Stimulated activated CD4-positive, alpha-beta T cell treated with anti-CD3 and anti-CD28 coated beads, Interleukin-1b, Interleukin-23, amount 100 ng/mL, for 4 hours (primary cell): ENCODE measurements around the gene SEBOX.
A peak's percentile ranks its signal among the peaks of the same experiment; 100 is the strongest.

Source experiments
- DNase-seq, 2 donors: peaks; one replicate each; pipeline ENCODE4 v3.0.0-alpha.2; 2020; ENCODE audit warnings: low read depth in 2 of 2

The SEBOX gene

DNA sequence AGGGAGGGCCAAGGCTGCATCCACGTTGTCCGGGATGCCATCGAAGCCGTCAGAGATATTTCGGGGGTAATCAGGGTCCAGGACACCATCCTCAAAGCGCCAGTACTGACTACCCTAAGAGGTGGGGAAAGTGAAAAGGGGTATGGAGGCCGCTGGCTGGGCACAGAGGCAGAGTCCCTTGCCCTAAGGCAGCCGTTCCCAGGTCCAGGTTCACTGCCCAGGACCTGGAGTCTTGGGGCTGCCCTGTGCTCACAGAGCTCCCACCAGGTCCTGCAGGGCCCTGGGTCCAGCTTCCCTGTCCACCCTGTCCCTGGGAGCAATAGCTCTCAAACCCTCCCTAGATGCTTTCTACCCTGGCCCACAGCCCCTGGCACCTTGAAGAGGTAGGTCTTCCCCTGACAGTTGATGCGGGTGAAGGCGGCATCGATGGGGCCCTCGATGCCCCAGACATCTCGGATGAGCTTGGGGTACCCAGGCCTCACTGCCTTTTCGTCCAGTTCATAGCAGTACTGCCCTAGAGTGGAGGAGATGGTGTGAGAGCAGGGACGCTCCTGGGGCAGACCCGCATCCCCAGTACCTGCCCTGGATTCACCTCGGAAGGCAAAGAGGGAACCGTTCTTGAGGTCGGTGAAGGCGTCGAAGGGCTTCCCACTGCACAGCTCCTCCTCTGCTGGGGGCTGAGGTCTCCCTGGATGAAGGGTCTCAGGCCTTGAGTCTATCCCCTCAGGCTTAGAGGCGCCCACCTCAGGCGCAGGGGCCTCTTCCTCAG lies 4.1 kb upstream of the SEBOX start:
- no peak for DNase-seq

DNA sequence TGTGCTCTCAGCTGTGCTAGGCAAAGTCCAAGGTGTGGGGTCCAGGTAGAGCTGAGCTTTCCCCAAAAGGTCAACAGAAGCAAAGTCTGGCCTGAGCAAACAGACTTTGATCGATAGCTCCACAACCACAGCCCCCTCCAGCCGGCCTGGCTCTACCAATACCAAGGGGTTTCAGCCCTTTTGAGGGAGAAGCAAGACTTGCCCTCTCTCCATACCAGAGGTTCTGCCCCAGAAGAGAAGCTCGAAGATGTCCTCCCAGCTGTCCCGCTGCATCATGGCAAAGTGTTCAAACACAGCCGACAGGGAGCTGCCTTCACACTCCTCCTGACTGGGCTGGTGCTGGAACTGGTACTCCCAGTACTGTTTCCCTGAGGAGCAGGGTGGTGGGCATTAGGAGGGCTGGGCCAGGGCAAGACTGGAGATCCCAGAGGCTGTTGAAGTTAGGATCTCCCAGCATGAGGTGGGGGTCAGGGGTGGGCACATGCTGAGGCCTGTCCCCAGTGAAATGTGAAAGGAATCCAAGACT lies 3.4 kb upstream of the SEBOX start:
- DNase-seq: no peak

DNA sequence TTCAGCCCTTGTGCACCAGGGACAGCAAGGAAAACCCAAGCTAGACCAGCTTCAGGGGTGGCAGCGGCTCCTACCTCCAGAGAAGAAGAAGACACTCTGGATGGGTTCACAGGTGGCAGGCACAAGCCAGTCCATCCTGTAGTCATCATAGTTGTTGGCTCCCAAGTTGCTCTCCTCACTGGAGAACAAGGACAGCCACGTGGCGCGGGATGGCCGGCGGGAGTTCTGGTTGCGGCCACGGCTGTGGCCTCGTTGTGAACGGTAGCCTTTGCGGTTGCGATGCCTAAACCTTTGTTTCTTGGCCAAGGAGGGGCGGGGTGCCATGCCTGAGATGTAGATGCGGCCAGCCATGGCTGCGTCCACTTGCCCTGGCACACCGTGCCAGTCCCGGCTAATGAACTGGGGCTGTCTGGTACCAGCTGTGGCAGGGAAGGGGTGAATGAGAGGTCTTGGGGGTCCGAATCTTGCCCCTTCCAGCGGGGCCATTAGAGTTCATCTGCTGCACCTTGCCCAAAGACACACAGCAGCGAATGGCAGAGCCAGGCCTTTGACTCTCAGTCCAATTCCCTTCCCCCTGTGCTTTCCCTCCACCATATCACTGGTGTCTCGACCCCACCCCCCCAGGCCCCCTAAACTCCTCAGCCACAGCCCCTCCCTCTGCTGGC lies 2.8 kb upstream of the SEBOX start:
- DNase-seq: no peak

DNA sequence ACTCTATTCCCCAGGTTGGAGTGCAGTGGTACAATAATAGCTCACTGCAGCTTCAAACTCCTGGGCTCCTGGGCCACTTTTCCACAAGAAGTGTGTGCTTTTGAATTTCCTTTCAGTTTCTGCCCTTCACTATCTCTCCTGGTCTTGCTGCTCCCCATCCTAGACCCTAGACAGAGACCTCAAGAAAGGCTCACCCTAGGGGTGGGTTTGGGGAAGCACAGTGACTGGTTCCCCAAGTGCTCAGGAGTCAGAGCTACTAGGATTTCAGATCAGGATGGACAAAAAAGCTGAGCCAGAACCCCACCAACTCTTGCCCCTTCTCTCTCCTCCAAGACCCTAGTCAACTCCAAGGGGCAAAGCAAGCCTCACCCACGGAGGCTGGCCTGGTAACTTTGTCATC lies 1.6 kb upstream of the SEBOX start:
- no peak for DNase-seq

DNA sequence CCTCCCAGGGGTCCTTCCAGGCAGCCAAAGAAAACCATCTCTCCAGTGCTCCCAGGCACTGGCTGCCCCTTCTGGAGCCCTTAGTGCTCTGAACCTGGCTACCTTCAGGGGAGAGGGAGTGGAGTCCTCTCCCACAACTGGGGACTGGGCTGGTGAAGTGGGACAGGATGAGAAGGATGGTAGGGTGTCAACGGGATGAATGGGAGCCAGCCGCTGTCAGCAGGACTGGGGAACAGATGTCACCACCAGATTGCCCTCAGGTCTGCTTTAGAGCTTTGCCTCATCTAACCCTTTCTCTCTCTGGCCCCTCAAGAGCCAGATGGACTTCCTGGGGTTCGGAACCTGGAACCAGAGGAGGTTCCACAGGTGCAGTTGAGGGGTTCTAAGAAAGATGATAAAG lies 488 bp upstream of the SEBOX start:
- no peak for DNase-seq

DNA sequence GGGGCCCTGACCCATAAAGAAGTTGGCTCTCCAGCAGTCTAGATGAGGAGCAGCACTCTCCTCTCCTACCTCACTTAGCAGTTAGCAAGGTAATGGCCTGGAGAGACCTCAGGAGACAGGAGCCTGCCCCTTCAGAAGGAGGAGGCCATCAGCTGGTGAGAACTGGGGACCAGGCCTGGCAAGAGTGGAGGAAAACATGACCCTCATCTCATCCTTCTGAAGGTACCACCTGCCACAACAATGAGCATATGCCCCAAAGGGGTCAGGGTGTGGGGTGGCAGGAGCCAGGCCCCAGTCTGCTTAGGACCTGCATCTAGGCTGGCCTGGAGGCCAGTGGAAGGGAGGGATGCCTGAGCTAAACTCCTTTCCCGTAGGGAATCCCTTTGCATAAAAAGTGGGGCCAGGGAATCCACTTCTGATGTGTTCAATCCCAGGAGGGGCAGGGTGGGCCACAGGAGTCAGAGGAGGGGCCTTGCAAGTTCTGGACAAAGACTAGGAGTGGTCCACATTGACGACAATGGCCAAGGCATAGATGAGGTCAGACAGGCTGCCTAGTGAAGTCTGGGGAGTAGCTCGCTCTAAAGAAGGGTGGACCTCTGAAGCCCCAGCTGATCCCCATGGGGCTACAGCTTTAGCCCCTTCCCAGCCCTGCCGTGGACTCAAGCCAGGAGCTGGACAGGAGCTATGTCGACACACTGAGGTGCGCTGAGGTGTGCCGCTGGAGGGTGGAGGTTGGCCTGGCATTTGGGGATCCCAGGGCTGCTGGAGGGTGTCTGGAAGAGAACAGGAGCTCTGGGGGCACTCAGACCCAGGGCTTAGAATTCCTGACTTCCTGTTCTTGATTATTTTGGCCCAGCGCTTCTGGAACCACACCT lies 986 bp downstream of the SEBOX start:
- DNase-seq: no peak

DNA sequence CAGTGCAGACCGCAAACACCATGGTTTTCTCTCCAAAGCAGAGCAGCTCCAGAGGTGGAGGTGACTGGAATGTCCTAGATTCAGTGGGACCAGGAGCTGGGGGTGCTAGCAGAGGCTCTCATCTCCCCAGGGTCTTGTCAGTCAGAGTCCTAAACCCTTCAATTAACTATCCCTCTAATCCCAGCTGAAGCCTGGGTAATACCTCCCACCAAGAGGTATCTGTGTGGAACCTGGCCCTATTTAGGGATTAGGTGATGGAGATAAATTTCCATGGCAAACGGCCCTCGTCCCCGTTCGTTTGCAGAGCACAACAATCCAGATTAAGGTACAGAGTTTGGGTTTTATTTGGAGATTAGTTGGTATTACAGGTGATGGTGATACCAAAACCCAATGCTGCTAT lies 1.8 kb downstream of the SEBOX start:
- DNase-seq: no peak

DNA sequence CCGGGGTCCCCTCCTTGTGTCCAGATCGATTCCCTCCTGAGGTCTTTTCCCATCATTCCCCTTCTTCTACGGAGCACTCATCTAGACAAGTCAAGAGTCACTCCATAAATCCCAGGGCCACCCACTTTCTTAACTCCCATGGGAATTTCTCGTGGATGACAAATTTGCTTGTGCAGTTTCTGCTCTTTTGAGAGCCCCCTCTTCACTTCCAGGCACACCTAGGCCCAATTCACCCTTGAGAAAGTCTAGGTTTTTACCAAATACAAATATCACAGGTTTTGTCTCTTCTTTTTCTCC lies 7.2 kb downstream of the SEBOX start:
- no peak for DNase-seq

DNA sequence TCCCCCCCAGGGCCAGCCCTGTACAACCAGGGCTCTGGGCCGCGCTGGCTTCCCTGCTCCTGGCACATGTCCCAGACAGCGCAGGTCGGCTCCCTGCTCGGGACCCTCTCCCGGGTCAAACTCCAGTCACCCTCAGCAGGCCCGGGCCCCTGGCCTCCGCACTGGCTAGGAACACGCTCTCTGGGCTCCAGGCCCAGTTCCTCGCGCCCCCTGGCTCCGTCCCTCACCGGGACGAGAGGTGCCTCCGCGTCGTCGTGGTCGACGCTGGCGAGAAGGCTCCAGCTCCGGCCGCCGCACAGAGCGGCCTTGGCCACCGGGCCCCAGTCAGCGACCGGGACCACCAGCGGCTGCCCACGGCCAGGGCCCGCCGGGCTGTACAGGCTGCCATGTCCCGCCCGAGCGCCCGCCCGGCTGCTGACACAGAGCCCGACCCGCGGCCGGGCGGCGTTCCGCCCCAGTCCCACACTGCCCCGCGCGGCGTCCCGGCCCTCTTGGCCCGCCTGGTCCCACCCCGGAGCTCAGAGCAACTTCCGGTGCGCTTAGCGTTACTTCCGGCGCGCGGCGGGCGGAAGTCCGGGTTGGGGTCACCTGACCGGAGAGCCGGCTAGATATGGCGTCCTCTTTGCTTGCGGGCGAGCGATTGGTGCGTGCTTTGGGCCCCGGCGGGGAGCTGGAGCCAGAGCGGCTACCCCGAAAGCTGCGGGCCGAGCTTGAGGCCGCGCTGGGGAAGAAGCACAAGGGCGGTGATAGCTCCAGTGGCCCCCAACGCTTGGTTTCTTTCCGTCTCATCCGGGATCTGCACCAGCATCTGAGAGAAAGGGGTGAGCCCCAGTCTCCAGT lies 7.7 kb downstream of the SEBOX start, which contains the start of gene POLDIP2:
TSS of gene POLDIP2 (minus strand) at position 467 of the 840 bp plus-strand sequence. CDS start at position 388, 79 bp downstream.
- peak; percentile 89 to 92 for DNase-seq

DNA sequence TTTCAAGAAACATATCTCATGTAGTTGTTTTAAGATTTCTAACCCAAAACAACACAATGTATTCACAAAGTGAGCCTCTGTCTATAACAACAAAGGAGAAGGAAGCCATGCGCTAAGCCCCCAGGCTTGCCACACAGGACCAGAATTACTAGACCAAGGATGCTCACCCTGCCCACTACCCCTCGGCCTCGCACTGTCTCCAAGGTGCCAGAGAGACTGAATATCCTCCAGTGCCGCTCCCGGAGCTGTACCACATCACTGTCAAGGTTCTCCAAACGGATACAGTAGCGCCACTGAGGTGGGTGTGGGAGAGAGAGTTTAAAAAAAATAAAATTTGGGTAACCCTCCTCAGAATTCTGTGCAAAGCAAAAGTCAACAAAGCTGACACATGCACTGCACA lies 14.7 kb downstream of the SEBOX start:
- DNase-seq: no peak

DNA sequence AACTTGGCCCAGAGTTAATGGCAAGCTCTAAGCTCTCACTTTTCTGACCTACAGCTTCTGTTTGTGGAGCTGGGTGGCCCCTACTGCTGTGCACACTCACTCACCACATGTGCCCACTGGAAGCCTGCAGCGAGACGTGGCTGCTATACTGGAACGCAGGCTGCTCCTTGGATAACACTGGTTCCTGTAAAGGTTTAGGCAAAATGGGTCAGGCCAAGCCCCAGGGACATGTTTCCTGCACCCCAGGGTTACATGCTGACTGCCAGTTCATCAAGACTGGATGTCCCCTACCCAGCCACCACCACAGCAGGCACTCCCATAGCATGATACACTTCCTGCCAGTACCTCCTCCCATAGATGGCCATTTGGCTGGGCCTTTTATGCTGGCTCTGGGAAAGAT lies 16.0 kb downstream of the SEBOX start:
- DNase-seq: no peak

DNA sequence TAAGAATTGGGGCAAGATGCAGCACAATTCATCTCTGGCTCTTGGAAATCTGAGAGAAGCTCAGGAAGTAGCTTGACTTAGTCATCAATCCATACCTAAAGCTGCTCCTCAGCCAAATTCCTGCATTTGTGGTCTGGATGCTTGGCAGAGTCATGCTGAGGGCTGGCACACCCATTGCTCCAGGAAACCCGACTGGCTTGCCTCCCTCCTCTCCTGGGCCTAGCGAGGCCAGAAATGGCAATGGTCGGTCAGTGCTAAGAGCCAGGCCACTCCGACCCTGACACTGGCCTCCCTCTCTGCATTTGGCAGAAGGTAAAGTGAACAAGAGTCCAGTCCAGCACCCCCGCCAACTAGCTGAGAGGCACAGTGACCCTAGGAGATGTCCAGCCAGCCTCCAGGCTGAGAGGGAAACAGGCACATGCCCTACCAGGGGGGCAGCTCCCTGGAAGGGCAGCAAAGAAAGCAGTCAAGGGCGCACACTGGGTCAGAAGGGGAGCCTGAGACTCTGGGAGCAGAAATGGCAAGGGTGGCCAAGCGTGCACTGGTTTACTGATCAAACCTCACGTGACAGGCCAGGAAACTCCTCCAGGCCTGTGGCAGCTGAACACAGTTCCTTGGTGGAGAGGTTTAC lies 17.6 kb downstream of the SEBOX start:
- DNase-seq: no peak

DNA sequence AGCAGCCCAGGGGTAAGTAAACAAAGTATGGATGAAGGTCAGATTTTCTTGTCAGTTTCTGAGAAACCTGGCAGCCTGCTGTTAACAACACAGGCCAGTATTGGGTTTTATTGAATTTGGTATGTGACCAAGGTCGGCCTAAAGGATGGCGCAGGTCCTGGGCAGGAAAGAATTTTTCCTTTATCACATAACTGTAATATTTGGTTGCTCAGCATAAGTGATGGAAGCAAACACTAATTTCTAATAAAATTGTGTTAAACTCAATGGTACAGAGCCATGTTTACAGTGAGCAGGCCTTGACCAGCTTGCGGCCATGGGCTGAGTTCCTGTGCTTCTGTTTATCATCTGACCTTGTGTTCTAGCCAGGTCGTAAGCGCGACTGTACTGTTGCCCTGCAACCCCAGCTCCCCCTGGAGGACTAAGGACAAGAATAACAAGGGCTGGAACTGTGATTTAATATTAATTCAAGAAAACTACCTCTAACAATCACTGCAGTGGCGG lies 18.2 kb downstream of the SEBOX start:
- no peak for DNase-seq

DNA sequence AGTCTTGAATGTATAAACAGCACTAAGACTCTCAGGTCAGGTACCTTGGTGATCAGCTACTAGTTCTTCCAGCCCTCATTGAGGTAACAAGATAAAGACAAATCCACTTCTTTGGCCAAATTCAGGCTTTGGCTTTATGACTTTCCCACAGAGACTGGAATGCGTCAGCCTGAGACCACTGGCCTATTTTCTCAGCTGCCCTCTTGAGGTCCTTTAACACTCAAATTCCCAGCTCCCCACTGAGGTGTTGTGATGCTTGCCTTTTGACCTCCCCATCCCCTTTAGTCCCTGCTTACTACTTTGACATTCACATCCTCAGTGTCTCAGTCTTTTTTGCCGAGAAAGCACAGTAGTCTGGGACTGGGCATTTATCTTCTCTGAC lies 18.8 kb downstream of the SEBOX start:
- DNase-seq: no peak

DNA sequence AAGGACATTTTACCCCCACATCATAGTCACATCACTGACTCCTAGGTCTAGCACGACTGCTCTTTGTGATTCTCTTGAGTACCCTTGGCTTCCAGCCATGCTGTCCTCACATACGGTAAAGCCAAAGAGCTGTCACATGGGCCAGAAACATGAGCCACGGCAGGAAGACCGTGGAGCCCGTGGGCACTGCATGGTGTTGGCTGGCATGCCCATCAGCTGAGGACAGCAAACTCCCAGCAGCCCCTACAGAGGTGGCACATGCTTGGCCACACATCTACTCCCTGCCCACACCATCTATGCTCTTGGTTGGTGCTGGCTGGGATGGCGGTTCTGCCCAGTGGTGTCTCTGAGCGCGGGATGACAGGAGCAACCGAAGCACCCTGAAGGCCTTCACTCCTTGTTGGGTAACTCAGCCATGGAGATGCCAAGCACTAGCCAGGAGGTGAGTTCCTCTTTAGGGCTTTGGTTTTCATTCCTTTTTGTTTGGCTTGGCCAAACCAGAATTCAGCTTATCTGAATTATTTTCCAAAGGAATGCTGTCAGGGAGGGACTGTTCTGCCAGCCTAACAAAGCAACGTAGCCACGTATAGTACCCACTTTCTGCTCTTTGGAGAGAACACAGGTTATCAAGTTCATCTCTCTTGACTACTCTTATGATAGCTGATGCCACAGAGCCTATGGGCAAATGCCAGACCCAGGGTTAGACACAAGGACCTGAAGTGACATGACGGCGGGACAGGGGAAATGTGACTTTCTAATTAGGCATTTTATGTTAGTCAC lies 19.4 kb downstream of the SEBOX start:
- no peak for DNase-seq

DNA sequence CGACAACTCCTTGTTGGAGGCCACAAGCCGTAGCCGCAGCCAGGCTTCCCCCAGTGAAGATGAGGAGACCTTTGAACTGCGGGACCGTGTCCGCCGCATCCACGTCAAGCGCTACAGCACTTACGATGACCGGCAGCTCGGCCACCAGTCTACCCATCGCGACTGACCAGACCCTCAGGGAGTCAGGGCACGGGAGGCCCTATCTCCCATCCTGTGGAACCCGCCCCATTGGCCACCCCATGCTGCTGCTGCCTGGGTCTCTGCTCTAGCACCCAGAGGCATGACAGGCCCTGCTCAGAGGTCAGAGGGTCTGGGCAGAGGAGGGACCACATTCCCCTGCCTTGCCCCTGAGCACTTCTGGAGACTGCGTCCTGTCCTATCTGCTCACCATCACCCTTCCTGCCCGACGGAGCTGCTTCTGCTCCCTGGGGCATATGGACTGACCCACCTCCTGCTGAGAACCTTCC lies 20.5 kb downstream of the SEBOX start:
- DNase-seq: no peak

DNA sequence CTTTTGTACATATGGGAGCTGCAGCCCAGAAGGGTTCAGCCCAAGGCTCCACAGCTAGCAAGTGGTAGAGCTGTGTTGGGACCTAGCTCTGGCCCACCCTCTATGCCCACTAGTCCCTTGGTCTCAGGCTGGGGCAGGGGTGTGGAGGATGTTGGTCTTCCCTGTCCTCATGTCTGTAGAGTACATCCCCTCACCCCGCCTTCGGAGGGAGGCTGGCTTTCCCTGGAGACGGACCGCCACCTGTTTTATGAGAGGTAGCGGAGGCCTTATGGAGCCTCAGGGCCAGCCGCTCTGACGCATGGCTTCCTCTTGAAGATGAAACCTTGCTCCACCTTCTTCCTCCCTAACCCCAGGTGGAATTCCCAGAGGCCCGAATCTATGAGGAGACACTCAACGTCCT lies 21.0 kb downstream of the SEBOX start:
- no peak for DNase-seq

DNA sequence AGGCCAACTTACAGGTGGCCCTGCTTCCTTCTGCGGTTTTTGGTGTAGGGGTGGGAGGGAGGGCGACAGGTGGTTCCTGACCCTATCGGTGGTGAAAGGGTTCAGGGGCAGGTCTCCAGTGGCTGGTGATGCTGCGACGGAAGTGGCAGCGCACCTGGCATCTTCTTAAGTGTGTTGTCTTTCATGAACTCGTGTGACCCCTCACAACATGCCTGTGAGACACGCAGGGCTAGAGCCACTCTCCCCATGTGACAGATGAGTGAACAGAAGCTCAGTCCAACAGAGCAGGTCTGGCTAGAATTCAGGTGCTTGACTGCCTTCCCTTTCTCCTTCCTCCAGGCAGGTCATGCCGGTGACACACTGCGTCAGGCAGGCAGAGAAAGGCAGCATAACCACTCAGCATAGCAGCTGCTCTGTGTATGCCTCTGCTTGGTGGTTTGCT lies 21.5 kb downstream of the SEBOX start:
- no peak for DNase-seq

DNA sequence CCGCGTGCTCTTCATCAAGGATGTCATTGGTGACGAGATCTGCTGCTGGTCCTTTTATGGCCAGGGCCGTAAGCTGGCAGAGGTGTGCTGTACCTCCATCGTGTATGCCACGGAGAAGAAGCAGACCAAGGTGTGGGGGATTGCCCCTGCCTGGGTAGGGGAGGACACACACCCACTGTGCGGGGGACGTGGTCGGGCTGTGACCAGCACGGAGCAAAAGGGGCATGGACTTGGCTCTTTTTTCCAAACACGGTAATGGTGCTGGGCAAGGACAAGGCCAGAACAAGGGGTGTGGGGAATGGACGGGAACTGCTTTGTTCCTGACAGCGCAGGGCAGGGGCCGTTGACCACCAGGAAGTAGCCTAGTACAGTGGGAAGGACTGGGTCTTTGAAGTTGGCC lies 22.7 kb downstream of the SEBOX start:
- DNase-seq: no peak

DNA sequence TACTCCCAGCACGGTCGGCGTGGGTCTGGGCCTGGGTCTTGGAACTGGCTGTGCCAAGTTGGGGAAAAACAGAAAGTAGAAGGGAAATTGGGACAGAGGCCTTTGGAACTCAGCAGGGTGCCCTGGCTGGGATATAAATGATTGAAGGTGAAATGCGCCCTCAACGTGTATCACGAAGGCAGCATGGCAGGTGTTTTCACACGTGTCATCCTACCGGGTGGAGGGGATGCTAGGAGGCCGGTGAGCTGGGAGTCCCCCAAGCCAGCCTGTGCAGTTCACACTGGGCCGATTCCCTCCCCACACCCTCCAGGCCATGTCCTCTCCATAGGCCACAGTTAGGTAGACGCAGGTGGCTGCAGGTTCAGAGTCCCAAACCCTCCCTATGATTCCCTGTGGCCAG lies 23.5 kb downstream of the SEBOX start:
- no peak for DNase-seq
